GM18909 (cell line): ENCODE measurements around the gene CNGA3.

Experiments used
- ATAC-seq: cut with Tn5 transposase; IDR thresholded peaks from one replicate; pipeline ENCODE4 v1.9.1; 2021; ENCODE audit warnings: mild to moderate bottlenecking; ENCODE audit not compliant: unreplicated experiment, poor library complexity

CNGA3 gene

GRCh38 chr2:98324181-98324580 is 22.1 kb upstream of the CNGA3 start:
- no peak for ATAC-seq

DNA sequence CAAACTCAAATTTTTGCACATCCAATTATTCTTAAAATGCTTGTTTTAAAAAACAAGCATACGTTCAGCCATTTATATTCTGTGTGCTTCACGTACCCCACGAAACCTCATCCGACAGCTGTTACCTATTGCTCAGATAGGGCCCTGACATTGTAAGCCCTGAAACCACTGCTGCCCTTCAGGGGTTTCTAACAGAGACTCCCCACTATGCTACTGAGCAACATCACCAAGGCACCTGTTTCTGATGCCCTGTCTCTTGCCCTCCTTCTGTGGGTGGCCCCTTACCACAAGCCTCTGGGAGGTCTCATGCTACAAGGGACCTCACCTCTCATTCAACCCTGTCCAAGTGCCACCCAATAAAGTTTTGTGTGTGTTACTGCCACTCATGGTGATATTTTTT is 18.5 kb upstream of the CNGA3 start:
- no peak for ATAC-seq

DNA sequence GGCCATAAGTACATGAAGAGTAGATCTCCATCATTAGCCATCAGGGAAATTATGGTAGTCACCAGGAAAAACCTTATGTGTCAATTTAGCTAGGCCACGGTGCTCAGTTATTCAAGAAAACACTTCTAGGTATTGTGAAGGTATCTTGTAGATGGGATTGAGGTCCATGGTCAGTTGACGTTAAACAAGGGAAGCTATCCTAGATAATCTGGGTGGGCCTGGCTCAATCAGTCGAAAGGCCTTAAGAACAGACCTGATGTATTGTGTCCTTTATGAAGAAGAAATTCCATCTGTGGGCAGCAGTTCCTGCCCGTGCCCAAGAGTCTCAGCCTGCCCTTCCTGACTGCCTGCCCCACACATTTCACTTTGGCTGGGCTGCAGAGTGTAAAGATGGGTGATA is 16.7 kb upstream of the CNGA3 start:
- ATAC-seq = no peak

- no peak for ATAC-seq
Observed at GRCh38 chr2:98332989-98333388, 13.3 kb upstream of the CNGA3 start.

GRCh38 chr2:98333922-98334321 is 12.3 kb upstream of the CNGA3 start:
- no peak for ATAC-seq

DNA sequence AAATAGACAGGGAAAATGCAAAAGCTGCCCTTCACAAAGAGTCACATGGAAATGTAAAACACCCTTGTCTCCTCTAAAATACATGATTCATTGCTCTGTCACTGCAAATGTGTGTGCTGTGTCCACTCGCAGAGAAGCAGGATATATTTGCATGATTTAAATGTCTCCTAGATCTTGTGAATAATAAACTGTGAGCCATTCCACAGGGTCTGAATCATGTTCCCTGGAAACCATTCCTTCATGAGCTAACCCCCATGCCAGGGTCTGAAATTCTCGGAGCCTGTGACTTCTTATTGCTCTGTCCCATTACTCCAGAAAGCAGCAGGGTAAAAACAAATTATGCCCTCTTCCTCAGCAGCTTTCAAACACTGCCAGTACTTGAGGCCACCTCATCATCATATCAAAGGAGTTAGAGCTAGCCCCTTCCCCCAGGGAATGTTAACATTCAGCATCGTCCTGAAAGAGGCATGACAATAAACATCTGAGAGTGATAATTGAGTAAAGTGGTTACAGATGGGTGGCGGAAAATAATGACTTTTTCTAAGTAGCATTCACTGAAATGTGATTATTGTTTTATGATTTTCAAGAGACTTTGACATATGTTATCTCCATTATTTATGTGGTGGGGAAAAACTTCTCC is 11.7 kb upstream of the CNGA3 start:
- no peak for ATAC-seq

- no peak for ATAC-seq
Observed at GRCh38 chr2:98335271-98335670, 11.0 kb upstream of the CNGA3 start.

DNA sequence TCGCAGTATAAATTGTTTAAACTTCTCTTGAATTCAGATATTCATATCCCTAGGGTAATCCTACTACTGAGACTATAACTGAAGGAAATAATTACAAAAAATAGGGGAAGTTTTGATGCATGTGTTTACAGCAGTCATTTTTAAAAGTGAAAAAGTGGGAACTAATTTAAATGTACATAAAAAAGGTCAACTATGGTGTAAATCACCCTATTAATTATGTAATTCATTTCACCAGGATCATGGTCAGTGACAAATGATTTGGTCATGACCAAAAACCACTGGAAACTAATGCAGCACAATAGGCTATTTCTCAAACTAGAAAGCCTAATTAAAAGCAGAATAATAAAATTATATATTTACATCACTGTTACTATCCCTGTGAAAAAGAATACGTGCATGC is 5.0 kb upstream of the CNGA3 start:
- no peak for ATAC-seq

DNA sequence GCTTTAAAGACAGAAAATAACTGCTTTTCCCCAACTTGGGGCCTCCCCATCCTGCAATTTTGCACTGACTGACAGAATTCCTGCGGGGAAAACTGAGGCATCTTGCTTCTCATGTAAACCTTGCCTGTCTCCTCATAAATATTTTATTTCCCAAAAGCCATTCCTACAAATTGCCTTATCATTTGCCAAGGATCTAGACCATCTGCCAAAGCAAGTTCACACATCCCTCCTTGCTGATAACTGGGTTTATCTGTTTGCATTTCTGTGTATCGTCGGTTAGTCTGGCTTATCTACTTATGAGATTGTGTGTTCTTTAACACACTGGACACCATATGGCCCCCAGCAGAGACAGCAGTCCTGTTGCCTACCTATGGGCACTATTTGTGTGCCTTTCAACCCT is 3.0 kb upstream of the CNGA3 start:
- no peak for ATAC-seq

DNA sequence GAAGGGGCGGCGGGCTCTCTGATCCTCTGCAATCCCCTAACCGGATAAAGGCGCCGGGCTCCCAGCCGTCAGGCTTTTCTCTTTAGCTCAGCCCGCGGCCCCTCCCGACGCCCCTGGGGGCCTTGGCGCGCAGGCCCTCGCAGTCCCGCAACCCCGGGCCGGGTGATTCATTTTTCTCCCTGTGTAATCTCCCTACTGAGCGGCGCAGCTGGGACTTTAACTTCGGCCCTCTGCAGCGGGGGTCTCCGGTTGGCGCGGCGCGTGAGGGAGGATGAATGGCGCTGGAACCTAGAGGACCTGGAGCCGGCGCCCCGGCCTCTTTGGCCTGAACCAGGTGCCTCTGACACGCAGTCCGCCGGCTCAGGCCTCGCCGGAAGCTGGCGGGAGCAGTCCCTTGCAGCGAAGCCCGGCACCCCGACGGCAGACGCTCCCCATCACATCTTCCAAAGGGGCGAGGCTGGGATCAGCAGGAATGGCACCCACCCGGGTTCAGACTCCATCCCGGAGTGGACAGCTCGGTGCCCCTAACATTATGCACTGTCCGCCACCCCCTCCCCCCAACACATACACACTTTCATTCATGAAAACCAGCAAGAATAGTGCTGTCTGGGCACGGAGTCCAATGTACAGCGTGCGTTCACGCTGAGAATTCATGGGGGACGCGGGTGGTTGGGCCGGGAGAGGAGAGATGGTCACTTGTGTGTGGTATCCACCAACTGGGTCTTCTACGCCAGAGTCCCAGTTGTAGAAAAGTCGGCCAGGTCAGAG is 1.2 kb downstream of the CNGA3 start:
- no peak for ATAC-seq

DNA sequence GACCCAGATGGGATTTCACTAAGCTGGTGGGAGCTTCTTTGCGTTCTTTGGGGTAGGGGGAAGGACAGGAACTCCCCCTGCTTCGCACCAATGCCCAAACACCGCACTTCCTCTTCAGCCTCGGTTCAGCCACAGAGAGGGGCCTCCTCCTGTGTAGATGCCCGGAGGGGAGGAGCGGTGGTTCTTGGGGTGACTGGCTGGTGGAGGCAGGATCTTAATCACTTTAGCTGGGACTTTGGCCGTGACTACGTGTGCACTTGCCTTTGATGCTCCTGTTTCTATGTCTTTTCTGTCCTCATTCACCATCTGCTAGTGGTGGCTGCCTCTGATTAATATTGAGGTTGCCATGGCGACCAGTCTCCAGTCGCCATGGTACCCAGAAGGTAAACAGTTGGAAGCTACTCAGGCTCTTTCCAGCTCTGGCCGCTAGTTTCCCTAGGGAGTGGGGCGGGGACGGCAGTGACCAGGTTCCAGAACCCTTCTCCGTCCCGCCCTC is 1.9 kb downstream of the CNGA3 start:
- ATAC-seq = no peak

GRCh38 chr2:98350411-98350810 is 4.2 kb downstream of the CNGA3 start:
- no peak for ATAC-seq

DNA sequence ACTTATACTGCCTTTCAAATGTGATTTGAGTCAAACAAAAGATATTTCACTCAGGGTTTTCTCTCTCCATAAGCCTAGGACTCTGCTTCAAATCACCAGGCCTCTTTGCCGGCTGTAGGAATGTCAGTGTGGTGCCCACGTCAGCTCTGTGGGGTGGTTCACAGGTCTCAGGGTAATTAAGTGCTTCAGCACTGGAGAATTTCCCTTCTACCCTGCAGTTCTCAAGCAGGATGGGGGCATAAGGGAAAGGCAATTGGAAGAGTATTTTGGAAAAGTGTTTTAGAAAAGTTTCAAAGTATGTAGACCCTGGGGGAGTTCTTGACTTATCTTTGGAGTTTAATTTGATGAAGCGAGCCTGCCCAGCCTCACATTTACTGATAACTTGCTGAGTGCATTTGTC is 9.6 kb downstream of the CNGA3 start:
- no peak for ATAC-seq

DNA sequence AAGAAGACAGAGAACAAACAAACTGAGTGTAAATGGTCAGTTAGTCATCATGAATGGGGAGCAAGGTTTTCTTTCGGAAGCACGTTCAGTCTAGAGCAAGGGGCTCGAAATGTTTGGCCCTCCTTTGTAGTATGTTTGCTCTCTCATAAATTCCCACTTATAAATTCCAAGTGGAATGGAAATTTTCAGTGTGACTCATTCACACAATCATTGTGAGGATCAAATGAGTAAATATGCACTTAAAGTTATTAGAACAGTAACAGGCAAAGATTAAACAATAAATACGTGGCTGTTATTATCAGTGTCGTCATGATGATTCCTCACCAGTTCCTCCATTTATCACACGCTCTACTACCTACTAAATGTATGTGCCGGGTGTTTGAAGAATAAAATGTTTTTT is 10.5 kb downstream of the CNGA3 start:
- ATAC-seq = no peak

DNA sequence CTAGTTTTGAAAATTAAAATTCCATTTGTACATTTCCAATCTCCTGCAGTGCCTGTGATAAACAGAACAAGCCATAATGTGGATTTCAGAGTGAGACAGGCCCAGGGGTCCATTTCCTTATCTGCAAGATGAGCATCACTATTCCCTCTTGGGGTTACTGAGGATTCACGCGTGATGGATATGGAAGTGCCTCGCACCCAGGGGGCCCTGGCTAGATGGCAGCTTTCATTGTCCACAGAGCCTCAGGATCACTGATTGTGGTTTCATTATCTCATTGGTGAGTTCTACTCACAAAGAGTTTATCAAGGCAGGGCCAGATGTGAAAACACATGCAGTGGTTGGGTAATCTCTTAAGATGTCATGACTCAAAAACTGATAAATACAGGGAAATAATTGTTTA is 11.6 kb downstream of the CNGA3 start:
- no peak for ATAC-seq

DNA sequence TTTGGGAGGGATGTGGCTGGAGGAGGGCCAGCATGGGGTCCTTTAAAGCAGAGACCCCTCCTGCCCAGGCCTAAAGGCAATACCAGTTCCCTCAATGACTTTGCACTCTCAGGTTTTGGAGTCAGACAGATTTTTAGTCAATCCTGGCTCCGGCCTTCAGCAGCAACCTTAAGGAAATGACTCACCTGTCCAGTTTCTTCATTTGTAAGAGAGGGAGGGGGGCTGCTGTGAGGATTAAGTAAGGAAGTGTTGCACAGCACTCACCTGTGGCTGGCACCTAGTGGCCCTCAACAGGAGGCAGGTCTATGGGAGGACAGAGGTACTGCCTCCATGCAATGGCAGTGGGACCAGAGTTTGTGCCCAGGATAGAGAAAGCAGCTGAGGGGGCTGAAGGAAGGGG is 13.7 kb downstream of the CNGA3 start:
- ATAC-seq = no peak

DNA sequence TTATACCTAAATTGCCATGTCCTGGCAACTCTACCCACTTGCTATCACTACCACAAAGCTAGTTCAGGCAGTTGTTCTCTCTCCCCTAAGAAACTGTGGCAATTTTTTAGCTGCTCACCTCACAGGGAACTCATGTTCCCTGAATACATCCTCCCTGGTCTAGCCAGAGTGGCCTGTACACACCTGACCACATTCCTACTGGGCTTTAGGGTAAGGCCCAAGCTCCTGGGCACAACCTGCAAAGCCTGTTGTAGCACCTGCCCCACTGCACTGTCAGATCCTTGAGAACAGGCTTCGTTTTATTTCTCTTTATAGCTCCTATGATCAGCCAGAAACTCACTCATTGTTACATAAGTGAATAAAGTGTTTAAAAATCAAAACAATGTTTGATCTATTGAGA is 21.5 kb downstream of the CNGA3 start:
- ATAC-seq = no peak

GRCh38 chr2:98369710-98370239 is 23.5 kb downstream of the CNGA3 start:
- ATAC-seq = no peak

GRCh38 chr2:98372121-98372520 is 25.9 kb downstream of the CNGA3 start:
- ATAC-seq = no peak

DNA sequence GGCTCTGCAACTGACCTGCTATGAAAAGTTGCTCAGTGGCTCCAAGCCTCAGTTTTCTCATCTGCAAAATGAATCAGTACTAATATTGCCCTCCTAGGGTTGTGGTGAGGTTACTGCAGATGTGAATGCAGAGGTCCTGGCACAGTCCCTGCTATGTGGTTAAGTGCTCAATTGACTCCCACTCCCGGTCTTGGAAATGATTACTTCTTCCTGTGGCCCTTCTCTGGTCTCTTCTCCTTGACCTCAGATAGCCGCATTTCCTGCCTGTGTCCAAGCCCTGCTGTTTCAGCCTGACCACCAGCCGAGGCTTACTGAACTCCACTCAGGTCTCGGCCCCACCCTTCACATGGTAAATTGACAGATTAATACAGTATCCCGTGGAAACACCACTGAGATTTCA is 26.3 kb downstream of the CNGA3 start:
- no peak for ATAC-seq

DNA sequence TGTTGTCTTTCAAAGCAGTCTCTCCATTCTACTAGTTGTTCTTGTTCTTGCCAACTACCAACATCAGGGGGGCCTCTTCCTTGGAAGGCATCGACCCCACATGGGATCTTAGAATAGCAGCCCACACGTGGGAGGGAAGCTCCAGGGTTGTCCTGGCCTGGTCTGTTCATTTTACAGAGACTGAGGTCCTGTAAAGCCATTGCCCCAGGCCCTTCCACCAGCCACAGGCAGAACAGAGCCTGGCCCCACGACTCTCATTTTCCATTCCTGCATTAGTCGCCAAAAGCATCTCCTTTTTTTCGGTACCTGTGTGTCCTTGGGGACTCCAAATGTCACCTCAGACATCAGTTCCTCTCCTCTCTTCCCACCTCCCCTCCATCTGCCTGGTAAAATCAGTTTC is 28.0 kb downstream of the CNGA3 start:
- no peak for ATAC-seq
